ENCODE results near the gene METAP1. TPM values are rescaled to one million over a fixed set of nuclear protein-coding genes. Genes with fewer than 3 reads are reported as not detected.
"Not testable (repeated sequence)": the region's sequence is repeated elsewhere in the genome, so short reads cannot be mapped to it uniquely, and the experiment has no call there.

Gene METAP1
- polyA plus RNA-seq, 1 donor, result 26.2 TPM

GRCh38 chr4:98997166-98997565, 1.6 kb downstream of the METAP1 start:
- DNase-seq (ENCODE audit: low read depth), result no peak

- no peak for DNase-seq (ENCODE audit: low read depth)
Measured at GRCh38 chr4:98998551-98998950, 3.0 kb downstream of the METAP1 start.

- no peak for DNase-seq (ENCODE audit: low read depth)
Measured at GRCh38 chr4:99002279-99002678, 6.8 kb downstream of the METAP1 start.

- DNase-seq (ENCODE audit: low read depth), result no peak
Measured at GRCh38 chr4:99008051-99008450, 12.5 kb downstream of the METAP1 start.

GRCh38 chr4:99011910-99012309, 16.4 kb downstream of the METAP1 start:
- no peak for DNase-seq (ENCODE audit: low read depth)

- DNase-seq (ENCODE audit: low read depth), result no peak
Measured at GRCh38 chr4:99013402-99013843, 17.9 kb downstream of the METAP1 start.

- DNase-seq (ENCODE audit: low read depth), result no peak
Measured at GRCh38 chr4:99013884-99014523, 18.5 kb downstream of the METAP1 start.

- DNase-seq (ENCODE audit: low read depth), result no peak
Measured at GRCh38 chr4:99021386-99021785, 25.9 kb downstream of the METAP1 start.

- DNase-seq (ENCODE audit: low read depth), result no peak
Measured at GRCh38 chr4:99022566-99022965, 27.0 kb downstream of the METAP1 start.

GRCh38 chr4:99023800-99024251, 28.3 kb downstream of the METAP1 start:
- not testable (repeated sequence) for DNase-seq (ENCODE audit: low read depth)

GRCh38 chr4:99024481-99025275, 29.2 kb downstream of the METAP1 start:
- no peak for DNase-seq (ENCODE audit: low read depth)

- DNase-seq (ENCODE audit: low read depth), result no peak
Measured at GRCh38 chr4:99025506-99025905, 30.0 kb downstream of the METAP1 start.

GRCh38 chr4:99027304-99027703, 31.8 kb downstream of the METAP1 start:
- no peak for DNase-seq (ENCODE audit: low read depth)

- DNase-seq (ENCODE audit: low read depth), result no peak
Measured at GRCh38 chr4:99028187-99028586, 32.7 kb downstream of the METAP1 start.

- DNase-seq (ENCODE audit: low read depth), result no peak
Measured at GRCh38 chr4:99029018-99029735, 33.7 kb downstream of the METAP1 start.

- DNase-seq (ENCODE audit: low read depth), result no peak
Measured at GRCh38 chr4:99029852-99030251, 34.3 kb downstream of the METAP1 start.

- no peak for DNase-seq (ENCODE audit: low read depth)
Measured at GRCh38 chr4:99033956-99034355, 38.4 kb downstream of the METAP1 start.

GRCh38 chr4:99038213-99038612, 42.7 kb downstream of the METAP1 start:
- no peak for DNase-seq (ENCODE audit: low read depth)

- no peak for DNase-seq (ENCODE audit: low read depth)
Measured at GRCh38 chr4:99043346-99043745, 47.8 kb downstream of the METAP1 start.

GRCh38 chr4:99047710-99048109, 52.2 kb downstream of the METAP1 start:
- no peak for DNase-seq (ENCODE audit: low read depth)

- no peak for DNase-seq (ENCODE audit: low read depth)
Measured at GRCh38 chr4:99052902-99053301, 57.4 kb downstream of the METAP1 start.

GRCh38 chr4:99054428-99054994, 59.0 kb downstream of the METAP1 start:
- DNase-seq (ENCODE audit: low read depth), result no peak

Data from forelimb muscle (tissue), 1 donor.